Testis (tissue), 2 donors: Measurements from ENCODE around the gene MYB.

Experiments used
- POLR2A ChIP-seq: fragments of 450-650 bp; IDR thresholded peaks from one replicate; pipeline ENCODE4 v1.6.1; 2017; ENCODE audit warnings: antibody characterized with exemption, mild to moderate bottlenecking, moderate library complexity
- TF ChIP-seq, protein P1 (sequence below), 3 experiments: fragments of 450-650 bp in 2 of 3; fragments of 200-600 bp in 1 of 3; sonication (generic) in 1 of 3; IDR thresholded peaks; one replicate each; pipeline ENCODE4 v1.5.1; 2016 to 2019; ENCODE audit warnings: antibody characterized with exemption in 3 of 3, mild to moderate bottlenecking in 2 of 3, moderate library complexity in 1 of 3

DNA sequence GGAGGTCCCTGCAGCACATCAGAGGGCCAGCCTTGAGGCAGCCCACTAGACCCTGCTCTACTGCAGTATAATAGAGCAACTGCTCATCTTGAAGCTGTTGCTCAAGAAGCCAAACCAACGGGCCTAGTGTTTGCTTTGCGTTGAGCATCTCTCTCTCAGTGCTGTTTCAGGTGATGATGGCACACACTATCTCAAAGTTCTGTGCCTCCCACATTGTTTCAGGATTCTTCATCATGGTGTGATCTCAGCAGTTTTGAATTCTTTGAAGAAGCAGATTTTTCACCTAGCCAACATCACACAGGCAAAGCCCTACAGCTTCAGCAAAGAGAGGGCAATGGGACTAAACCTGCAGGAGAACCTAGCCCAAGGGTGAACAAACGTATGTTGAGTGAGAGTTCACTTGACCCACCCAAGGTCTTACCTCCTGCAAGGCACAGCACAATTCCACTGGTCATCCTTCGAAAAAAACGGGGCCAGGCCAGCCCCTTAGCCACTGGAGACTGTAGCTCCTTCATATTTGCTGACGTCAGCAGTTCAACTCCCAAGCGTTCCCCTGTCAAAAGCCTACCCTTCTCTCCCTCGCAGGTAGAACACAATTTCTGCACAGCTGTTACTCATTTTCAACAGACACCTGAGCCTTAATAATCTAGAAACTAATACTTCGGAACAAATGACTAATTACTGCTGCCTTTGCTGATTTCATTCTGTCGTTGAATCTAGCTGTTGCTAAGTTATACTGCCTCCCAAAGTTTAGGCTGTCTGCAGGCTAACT is 15.8 kb downstream of the MYB start:
- TF ChIP-seq, protein P1, sequence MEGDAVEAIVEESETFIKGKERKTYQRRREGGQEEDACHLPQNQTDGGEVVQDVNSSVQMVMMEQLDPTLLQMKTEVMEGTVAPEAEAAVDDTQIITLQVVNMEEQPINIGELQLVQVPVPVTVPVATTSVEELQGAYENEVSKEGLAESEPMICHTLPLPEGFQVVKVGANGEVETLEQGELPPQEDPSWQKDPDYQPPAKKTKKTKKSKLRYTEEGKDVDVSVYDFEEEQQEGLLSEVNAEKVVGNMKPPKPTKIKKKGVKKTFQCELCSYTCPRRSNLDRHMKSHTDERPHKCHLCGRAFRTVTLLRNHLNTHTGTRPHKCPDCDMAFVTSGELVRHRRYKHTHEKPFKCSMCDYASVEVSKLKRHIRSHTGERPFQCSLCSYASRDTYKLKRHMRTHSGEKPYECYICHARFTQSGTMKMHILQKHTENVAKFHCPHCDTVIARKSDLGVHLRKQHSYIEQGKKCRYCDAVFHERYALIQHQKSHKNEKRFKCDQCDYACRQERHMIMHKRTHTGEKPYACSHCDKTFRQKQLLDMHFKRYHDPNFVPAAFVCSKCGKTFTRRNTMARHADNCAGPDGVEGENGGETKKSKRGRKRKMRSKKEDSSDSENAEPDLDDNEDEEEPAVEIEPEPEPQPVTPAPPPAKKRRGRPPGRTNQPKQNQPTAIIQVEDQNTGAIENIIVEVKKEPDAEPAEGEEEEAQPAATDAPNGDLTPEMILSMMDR (IDR thresholded peaks at IDR 0.05) = no peak
- no peak for TF ChIP-seq POLR2A
